Skeletal muscle tissue (tissue), 4 donors: ENCODE data around the gene MFAP4. TPM values are rescaled to one million over a fixed set of nuclear protein-coding genes. Genes with fewer than 3 reads are reported as not detected.
"Not testable (repeated sequence)": the region's sequence is repeated elsewhere in the genome, so short reads cannot be mapped to it uniquely, and the experiment has no call there.

Experiments used
- H3K27ac ChIP-seq: one replicate; pipeline ENCODE4 v1.7.0; 2013; ENCODE audit warnings: mild to moderate bottlenecking, low read depth, low read length, inconsistent platforms
- H3K27me3 ChIP-seq, 3 donors: one replicate each; pipeline ENCODE4 v1.7.0; 2013; ENCODE audit warnings: low read length in 3 of 3; ENCODE audit not compliant: control insufficient read depth in 3 of 3, insufficient read depth in 3 of 3
- H3K36me3 ChIP-seq, 3 donors: one replicate each; pipeline ENCODE4 v1.7.0; 2013; ENCODE audit warnings: low read length in 3 of 3; ENCODE audit not compliant: control insufficient read depth in 3 of 3, insufficient read depth in 3 of 3
- H3K4me1 ChIP-seq, 3 donors: one replicate each; pipeline ENCODE4 v1.7.0; 2013; ENCODE audit warnings: low read length in 3 of 3, mild to moderate bottlenecking in 3 of 3; ENCODE audit not compliant: control insufficient read depth in 3 of 3, insufficient read depth in 3 of 3
- H3K4me3 ChIP-seq, 3 donors: one replicate each; pipeline ENCODE4 v1.7.0; 2013; ENCODE audit warnings: low read length in 3 of 3
- H3K9ac ChIP-seq, 3 donors: one replicate each; pipeline ENCODE4 v1.7.0; 2013; ENCODE audit warnings: low read length in 3 of 3, mild to moderate bottlenecking in 3 of 3, moderate library complexity in 2 of 3, low read depth in 1 of 3
- H3K9me3 ChIP-seq, 3 donors: one replicate each; pipeline ENCODE4 v1.7.0; 2013; ENCODE audit warnings: low read length in 3 of 3; ENCODE audit not compliant: control insufficient read depth in 3 of 3
- total RNA-seq: library from RNA; depleted of rRNA; stranded (reverse); fragments of >200 nt; gene quantifications from one replicate; pipeline ENCODE4 v1.2.3, GENCODE V29; 2014
- donor health status: Osteomylitis.

The MFAP4 gene
- total RNA-seq, 1 donor from 2014 or later = 29.2 TPM

DNA sequence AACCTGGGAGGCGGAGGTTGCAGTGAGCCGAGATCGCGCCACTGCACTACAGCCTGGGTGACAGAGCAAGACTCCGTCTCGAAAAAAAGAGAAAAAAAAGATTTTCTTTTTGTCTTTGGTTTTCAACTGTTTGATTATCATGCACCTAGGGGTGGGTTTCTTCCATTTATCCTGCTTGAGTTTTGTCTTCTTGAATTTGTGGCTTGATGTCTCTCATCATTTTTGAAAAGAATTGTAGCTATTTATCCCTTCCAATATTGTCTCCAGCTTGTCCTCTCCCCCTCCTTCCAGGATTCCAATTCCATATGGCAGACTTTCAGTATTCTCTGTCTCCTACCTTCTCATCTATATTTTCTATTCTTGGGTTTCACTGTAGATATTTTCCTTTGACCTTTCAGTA lies 32.2 kb downstream of the MFAP4 start:
- H3K4me3 ChIP-seq = no peak overlapping the region
- H3K27ac ChIP-seq = no peak overlapping the region
- no peaks in the 10 kb centered on the region for H3K4me1 ChIP-seq
- H3K9ac ChIP-seq = no peak overlapping the region
- peaks cover 0 to 3% (median 3%) of the 10 kb centered on the region in 3 donors for H3K36me3 ChIP-seq
- H3K9me3 ChIP-seq = no peaks in the 10 kb centered on the region
- no peaks in the 10 kb centered on the region for H3K27me3 ChIP-seq

- H3K4me3 ChIP-seq, H3K9ac ChIP-seq, H3K27me3 ChIP-seq, H3K27ac ChIP-seq, H3K9me3 ChIP-seq, H3K4me1 ChIP-seq, H3K36me3 ChIP-seq: not testable (repeated sequence)
Measured at GRCh38 chr17:19353401-19353800, 33.6 kb downstream of the MFAP4 start.

DNA sequence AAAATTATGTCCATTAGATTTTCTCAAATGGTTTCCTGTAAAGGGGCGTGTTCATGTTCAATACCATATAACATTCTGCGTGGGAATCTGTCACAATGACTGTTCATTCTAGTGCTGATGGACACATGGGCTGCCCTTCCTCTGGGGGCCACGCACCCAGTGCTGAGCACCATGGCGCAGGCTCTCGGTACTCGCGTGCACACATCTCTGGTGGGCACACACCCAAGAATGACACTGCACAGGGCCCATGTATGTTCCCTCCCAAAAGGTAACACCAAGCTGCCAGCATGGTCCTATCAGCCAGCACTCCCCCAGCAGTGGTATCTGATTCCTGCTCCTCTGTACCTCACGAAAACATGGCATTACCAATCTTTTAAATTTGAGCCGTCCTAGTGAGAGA lies 38.2 kb downstream of the MFAP4 start:
- Histone ChIP-seq H3K36me3 (no peaks in the 10 kb centered on the region), H3K4me3 (no peak overlapping the region), H3K4me1 (peaks cover 29 to 33% (median 30%) of the 10 kb centered on the region in 3 donors), H3K27me3 (no peaks in the 10 kb centered on the region), H3K9ac (no peak overlapping the region), H3K27ac (no peak overlapping the region), H3K9me3 (no peaks in the 10 kb centered on the region)

DNA sequence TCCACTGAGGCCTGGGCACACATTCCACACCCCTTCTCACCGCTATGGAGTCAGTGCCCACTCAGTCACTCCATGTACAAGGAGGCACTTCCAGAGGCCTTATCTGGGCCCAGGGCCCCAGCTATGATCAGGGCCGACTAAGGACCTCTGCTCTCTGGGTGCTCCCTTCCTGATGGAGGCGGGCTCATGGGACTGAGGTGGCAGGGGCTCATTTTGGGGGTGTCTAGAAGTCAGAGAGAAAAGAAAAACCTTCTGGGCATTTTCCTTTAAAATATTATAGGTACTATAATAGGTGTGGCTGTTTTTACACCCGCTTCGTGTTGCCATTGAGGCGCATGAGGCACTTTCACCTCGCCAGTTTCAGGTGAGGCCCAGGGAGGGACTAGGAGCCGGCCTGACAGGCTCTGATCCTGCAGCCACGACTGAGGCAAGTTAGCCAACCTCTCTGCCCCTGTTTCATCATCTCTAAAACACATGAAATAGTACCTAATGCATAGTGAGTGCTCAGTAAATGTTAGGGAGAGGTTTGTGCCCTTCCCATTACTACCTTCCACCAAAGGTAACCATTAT lies 38.8 kb downstream of the MFAP4 start:
- Histone ChIP-seq H3K36me3 (no peaks in the 10 kb centered on the region), H3K9ac (peak overlapping the region in 1 of 3 donors; percentile 32), H3K4me3 (no peak overlapping the region), H3K27ac (peak overlapping the region; percentile 81), H3K9me3 (no peaks in the 10 kb centered on the region), H3K27me3 (no peaks in the 10 kb centered on the region), H3K4me1 (peaks cover 30 to 35% (median 30%) of the 10 kb centered on the region in 3 donors)

DNA sequence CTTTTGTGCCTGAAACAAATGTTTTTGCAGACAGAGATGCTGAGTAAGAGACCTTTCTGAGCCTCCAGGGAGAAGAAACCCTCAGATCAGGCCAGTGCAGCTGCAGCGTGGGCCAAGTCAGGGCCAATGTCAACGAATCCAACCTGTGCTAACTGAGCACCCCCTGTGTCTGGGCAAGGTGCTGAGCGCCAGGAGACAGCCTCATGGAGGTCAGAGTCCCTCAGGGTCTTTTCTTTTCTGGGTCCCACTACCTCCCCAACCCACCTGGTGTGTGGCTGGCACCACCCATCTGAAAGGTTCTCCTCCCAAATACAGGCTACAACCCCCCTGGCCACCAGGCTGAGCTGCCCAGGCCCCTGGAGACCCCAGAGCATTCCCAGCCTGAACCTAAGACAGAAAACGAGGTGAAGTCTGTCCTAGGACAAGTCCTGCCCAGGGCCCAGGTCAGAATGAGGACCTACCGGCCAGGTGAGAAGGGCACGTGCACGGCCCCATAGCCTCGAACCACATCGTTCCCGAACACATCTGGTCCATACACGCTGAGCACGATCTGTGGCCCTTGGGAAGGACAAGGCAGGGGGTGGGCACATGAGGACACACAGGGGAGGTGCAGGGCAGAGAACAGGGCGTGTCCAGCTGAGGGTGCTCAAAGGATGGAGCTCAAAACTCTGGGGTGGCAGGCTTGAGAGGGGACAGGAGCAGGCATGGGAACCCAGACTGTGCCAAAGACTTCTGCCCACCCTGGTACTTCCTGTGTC lies 39.5 kb downstream of the MFAP4 start:
- Histone ChIP-seq H3K27ac (peak overlapping the region; percentile 81), H3K9me3 (no peaks in the 10 kb centered on the region), H3K27me3 (no peaks in the 10 kb centered on the region), H3K4me1 (peaks cover 32 to 38% (median 35%) of the 10 kb centered on the region in 3 donors), H3K36me3 (no peaks in the 10 kb centered on the region), H3K4me3 (peak overlapping the region in 1 of 3 donors; percentile 6), H3K9ac (peak overlapping the region in 2 of 3 donors; percentile 40 to 60)

DNA sequence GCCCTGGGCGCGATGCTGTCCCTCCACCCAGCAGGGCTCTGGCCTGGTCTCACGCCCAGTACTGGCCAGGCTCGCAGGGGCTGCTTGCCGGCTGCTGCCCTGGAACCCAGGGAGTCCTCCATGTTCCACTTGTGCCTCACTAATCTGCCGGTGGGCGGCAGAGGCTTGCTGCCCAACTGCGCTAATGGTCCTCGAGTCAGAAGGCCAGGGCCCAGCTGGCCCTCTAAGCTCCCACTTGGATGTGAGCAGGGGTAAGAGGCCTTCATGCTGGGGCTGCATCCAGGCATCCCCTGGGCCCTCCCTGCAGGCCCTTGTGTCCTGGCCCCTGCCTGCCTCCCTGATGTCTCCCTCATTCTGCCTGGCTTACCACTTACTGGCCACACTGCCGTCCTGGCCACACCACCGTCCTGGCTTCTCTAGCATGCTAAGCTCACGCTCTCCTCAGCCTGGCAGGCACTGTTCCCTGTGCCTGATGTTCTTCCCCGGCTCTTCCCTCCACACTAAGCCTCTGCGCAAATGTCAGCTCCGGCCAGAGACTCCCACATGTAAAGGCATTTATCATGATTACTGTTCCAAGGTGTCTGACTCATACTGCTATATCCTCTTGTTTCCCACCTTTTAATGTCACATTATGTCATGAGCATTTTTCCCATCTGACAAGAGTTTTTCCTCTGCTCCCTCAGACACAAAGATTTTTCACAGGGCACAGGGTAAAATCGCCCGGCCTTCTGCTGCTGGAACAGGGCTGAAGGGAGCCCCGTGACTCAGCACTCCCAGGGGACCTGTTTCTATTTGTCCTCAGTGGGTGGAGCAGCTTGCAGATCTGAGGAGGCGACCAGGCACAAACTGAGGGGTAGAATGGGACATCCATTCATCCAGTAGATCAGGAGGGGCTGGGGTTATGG lies 40.4 kb downstream of the MFAP4 start:
- peak overlapping the region; percentile 60 to 75 (median 65) for H3K9ac ChIP-seq
- H3K9me3 ChIP-seq = no peaks in the 10 kb centered on the region

GRCh38 chr17:19345486-19346350 lies 41.3 kb downstream of the MFAP4 start:
- Histone ChIP-seq H3K9me3 (no peaks in the 10 kb centered on the region), H3K27me3 (no peaks in the 10 kb centered on the region), H3K27ac (peak overlapping the region; percentile 81), H3K4me3 (no peak overlapping the region), H3K4me1 (peaks cover 32 to 46% (median 39%) of the 10 kb centered on the region in 3 donors), H3K9ac (peak overlapping the region; percentile 12 to 75 (median 65)), H3K36me3 (no peaks in the 10 kb centered on the region)

More for the DNA sequence above, 40.4 kb downstream of the MFAP4 start:
- peaks cover 32 to 46% (median 39%) of the 10 kb centered on the region in 3 donors for H3K4me1 ChIP-seq
- peak overlapping the region; percentile 81 for H3K27ac ChIP-seq
- H3K36me3 ChIP-seq = no peaks in the 10 kb centered on the region
- H3K27me3 ChIP-seq = no peaks in the 10 kb centered on the region
- H3K4me3 ChIP-seq = peak overlapping the region in 2 of 3 donors; percentile 45 to 56

- H3K9ac ChIP-seq = no peak overlapping the region
- no peak overlapping the region for H3K4me3 ChIP-seq
- peaks cover 32 to 46% (median 39%) of the 10 kb centered on the region in 3 donors for H3K4me1 ChIP-seq
- no peaks in the 10 kb centered on the region for H3K9me3 ChIP-seq
- no peaks in the 10 kb centered on the region for H3K27me3 ChIP-seq
- no peaks in the 10 kb centered on the region for H3K36me3 ChIP-seq
- H3K27ac ChIP-seq = no peak overlapping the region
Measured at GRCh38 chr17:19345067-19345460, 41.9 kb downstream of the MFAP4 start.

DNA sequence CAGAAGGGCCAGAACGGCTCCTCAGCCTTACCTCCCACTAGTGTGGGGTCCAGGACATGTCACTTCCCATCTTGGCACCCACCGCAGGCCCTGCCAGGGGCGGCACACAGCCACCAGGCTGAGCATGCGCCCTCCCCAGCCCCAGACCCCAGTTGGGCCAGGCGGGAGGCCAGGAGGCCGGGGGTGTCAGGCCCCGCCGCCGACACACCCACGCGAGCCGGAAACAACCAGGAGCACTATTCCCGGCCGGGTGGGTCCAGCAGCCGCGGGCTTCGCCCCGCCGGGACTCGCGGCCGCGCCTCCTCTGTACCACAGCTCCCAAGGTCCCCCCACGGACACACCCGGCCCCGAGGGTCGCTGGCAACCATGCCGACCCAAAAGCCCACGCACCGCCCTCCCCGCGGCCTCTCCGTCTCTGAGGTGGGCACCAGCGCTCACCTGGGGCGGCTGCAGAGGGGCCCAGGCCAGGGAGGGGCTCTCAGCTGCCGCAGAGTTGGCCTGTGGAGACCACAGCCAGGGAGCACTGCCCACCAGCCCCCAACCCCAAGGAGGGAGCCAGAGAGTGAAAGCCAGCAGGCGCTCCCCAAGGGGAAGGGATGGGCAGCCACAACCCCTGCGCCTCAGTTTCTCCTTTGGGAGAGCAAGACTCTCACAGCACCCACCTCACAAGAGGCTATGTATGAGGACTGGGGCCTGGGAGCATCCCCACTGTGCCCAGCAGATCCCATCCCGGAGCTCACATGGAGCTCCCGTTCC lies 42.5 kb downstream of the MFAP4 start:
- Histone ChIP-seq H3K9me3 (no peaks in the 10 kb centered on the region), H3K4me1 (peaks cover 32 to 46% (median 39%) of the 10 kb centered on the region in 3 donors), H3K27me3 (no peaks in the 10 kb centered on the region), H3K27ac (no peak overlapping the region), H3K36me3 (no peaks in the 10 kb centered on the region), H3K9ac (peak overlapping the region in 1 of 3 donors; percentile 25), H3K4me3 (no peak overlapping the region)
